ENCODE data around the gene RNFT2.
"Not testable (repeated sequence)": the region's sequence is repeated elsewhere in the genome, so short reads cannot be mapped to it uniquely, and the experiment has no call there.

The RNFT2 gene

DNA sequence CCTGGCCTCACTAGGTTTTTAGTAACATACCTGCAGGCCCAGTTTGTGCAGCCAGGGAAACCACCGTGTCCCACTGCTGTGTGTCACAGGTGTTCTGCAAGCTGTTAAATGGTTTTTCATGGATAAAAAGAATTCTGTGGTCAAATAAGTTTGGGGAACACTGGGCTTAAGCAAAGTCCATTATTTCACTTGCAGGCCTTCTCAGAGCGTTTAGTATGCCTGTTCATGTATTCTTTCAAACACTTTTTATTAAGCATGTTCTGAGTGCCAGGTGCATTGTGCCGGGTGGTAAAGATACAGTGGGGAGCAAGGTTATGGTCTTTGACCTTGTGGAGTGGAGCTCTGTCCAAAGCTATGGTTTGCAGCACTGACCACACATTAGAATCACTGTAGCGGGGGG lies 7.4 kb downstream of the RNFT2 start:
- DNase-seq = no peak

DNA sequence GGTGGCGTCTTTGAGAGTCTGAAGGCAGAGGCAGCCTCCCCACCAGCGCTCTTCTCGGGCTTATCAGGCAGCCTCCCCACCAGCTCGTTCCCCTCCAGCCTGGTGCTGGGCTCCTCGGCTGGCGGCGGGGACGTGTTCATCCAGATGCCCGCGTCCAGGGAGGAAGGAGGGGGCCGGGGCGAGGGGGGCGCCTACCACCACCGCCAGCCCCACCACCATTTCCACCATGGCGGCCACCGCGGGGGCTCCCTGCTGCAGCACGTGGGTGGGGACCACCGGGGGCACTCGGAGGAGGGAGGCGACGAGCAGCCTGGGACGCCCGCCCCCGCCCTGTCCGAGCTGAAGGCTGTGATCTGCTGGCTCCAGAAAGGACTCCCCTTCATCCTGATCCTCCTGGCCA lies 11.8 kb downstream of the RNFT2 start:
- no peak for DNase-seq

DNA sequence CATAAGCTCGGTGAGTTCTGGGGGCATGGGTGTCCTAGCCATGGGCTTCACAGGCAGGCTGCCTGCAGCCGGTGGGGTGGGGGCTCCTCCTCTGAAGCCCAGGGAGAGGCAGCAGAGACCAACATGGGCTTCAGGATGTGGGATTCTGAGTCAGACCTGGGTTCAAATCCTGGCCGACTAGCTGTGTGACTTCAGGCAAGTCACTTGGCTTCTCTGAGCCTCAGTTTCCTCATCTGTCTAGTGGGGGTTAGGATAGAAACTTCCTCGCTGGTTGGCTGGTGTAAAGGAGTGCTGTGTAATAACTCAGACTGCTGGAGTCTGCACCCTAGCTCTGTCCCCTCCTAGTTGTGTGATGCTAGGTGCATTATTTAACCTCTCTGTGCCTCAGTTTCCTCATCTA lies 12.2 kb downstream of the RNFT2 start:
- DNase-seq = no peak

DNA sequence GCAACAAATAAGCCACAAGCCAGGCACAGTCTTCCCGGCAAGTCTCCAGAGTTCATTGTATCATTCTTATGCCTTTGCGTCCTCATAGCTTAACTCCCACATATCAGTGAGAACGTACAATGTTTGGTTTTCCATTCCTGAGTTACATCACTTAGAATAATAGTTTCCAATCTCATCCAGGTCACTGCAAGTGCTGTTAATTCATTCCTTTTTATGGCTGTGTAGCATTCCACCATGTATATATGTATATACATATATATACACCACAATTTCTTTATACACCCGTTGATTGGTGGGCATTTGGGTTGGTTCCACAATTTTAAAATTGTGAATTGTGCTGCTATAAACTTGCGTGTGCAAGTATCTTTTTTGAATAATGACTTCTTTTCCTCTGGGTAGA lies 16.0 kb downstream of the RNFT2 start:
- DNase-seq = not testable (repeated sequence)

DNA sequence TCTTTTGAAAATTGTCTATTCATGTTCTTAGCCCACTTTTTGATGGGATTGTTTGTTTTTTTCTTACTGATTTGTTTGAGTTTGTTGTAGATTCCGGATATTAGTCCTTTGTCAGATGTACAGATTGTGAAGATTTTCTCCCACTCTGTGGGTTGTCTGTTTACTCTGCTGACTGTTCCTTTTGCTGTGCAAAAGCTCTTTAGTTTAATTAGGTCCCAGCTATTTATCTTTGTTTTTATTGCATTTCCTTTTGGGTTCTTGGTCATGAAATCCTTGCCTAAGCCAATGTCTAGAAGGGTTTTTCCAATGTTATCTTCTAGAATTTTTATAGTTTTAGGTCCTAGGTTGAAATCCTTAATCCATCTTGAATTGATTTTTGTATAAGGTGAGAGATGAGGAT lies 16.7 kb downstream of the RNFT2 start:
- not testable (repeated sequence) for DNase-seq

DNA sequence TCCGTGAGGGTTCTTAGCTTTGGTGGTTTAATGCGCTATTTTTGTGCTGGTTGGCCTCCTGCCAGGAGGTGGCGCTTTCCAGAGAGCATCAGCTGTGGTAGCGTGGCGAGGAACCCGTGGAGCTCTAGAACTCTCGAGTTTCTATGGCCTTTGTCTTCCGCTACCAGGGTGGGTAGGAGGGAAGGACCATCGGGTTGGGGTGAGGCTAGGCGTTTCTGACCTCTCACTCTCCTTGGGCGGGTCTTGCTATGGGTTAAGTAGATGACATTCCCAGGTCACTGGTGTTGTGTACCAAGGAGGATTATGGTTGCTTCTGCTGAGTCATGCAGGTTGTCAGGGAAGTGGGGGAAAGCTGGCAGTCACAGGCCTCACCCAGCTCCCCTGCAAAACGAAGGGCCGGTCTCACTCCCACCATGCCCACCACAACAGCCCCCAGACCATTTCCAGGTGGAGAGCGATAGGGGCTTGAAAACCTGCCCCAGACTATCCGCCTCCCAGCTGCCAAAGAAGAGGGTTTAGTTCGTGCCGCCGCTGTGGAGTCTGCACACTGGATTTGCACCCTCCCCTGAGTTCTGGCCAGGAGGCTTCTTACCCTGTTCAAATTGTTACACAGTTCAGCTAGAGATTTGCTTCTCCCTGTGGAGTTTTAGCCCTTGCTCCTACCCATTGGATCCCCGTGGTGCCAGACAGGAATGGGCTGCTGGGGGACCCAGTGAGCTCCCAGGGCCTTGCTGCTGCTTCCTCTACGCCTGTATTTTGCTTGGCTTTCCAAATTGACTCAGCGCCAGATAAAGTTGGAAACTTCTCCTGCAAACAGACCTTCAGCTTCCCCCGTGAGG lies 21.9 kb downstream of the RNFT2 start:
- DNase-seq = peak; percentile 48

DNA sequence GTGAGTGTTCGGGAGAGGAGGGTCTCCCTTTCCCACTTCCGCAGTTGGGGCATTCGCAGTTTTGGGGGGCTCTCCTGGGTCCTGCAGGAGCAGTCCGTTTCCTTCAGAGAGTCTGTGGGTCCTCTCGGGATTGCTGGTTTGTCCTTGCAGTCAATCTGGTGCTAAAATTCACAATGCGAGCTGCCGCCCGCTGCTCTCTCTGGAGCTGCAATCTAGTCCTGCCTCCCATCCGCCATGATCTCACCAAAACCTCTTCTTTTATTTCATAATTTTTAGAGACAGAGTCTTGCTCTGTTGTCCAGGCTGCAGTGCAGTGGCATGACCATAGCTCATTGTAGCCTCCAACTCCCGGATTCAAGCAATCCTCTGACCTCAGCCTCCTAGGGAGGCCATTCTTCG lies 22.5 kb downstream of the RNFT2 start:
- DNase-seq = no peak

DNA sequence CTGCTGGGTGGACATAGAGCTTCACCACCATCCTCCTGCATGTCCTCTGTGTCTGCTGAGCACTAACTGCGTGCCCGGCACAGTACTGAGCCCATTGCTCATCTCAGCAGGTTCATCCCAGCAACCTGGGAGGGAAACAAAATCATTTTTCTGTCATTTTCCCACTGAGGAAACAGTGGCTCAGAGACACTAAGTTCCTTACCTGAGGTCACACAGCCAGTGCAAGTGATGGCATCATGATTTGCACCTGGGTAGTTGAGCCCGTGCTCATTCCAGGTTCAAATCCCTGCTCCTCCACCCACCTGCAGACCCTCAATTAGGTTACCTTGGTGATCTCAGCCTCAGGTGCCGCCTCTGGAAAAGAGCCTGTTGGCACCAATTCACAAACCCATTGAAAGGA lies 23.4 kb downstream of the RNFT2 start:
- DNase-seq = no peak

DNA sequence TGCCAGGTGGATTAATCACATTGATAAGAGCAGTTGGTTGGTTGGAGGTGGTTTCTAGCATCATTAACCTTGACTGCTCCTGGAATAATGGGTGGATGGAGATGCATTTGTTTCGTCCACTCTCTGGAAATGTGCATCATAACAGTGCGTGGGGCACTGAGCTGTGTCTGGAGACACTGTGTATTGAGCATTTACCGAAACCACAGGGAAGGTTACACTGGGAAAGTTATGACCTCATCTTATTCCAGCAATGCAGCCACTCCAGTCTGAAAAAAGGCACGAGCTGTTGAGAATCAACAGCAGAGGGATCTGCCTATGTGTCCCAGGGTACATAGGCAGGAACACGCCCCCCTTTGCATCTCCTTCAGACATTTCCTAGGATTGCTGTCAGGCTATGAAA lies 27.2 kb downstream of the RNFT2 start:
- DNase-seq = no peak

DNA sequence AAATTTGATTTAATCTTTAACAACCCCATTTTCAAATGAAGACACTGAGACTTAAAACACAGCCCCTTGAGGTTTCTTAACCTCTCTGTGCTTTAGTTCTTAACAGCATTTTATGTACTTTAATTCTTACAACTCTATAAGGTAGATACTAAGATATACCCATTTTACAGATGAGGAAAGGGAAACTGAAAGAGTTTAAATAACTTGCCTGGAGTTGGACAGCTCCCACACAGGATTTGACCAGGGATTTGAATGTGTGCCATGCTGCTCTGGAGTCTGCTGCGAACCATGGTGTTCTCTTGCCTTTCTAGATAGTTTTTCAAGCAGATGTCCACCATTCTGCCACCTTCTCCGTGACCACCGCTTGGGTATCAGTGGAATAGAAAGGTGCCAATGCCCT lies 28.2 kb downstream of the RNFT2 start:
- no peak for DNase-seq

DNA sequence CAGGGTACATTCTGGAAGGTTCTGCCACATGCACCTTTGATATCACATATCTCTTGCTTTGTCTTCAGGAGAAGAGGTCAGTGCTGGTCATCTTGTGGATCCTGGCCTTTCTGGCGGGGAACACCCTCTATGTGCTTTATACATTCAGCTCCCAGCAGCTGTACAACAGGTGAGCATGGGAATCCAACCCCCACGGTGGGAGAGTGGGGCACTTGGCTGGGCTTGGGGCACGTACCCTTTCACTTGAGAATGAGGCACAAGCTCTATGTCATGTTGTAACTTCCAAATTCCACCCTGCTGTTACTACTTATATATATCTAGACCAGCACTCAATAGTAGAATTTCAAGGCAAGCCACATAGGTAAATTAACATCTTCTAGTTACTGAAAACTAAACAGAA lies 28.6 kb downstream of the RNFT2 start:
- DNase-seq = no peak

DNA sequence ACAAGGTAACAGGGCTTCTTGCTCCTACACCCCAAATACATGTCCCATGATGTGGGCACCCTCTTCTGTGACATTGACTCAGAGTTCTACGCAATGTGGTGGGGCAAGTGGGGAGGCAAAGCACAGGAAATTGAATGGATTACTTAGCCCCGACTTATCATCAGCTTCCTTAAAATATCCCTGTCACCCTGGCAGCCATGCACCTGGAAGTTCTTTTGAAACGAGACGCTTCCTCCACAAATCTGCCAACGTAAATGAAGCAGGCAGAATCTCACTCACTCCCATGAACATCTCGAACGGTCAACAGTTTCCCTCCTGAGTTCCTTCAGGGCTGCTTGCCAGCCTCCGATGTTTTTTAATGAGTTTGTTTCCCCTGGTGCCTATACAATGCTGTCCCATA lies 33.5 kb downstream of the RNFT2 start:
- DNase-seq = no peak

DNA sequence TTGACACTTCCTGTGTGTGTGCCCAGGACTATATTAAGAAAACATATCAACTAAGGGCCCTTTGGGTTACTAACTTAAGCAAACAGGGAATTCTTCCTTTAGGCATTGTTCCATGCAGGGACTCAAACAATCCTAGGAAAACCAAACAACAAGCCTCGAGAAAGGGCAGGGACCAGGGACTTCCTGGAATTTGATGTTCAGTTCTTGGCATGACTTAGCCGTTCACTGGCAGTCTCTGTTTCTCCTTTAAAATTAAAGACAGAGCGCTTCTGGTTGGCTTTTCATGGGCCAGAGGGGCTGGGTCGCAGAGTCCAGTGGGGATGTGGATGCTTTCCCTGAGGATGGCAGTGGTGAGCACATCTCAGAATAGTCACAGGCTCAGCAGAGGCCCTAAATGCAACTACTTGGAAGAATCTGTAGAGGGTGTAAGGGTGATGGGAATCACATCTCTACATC lies 35.2 kb downstream of the RNFT2 start:
- DNase-seq = no peak

DNA sequence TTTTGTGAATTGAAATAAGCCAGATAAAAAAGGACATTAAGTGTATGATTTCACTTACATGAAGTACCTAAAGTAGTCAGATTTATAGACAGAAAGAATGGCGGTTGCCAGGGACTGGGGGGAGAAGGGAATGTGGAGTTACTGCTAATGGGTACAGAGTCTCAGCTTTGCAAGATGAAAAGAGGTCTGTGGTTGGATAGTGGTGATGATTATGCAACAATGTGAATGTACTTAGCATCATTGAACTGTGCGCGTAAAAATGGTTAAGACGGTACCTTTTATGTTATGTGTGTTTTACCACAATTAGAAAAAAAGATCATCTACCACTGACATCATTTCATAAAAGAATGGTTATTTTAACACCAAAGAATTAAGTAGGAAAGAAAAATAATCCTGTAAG lies 35.9 kb downstream of the RNFT2 start:
- DNase-seq = no peak

DNA sequence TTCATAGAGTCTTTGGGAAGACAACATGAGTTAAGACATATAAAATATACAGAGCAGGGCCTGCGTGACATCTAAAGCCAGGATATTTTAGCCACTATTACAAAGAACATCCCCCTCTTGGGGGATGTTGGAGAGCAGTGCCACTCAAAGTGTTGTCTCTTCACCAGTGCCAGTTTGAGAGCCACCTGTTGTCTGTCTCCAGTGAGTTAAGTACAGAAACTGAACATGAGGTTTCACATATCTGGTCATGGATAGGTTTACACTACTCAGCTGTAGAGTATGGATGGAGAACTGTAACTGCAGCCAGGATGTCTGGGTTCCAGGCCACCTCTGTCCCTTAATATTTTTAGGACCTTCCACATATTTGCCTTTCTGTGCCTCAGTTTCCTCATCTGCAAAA lies 39.1 kb downstream of the RNFT2 start:
- no peak for DNase-seq

DNA sequence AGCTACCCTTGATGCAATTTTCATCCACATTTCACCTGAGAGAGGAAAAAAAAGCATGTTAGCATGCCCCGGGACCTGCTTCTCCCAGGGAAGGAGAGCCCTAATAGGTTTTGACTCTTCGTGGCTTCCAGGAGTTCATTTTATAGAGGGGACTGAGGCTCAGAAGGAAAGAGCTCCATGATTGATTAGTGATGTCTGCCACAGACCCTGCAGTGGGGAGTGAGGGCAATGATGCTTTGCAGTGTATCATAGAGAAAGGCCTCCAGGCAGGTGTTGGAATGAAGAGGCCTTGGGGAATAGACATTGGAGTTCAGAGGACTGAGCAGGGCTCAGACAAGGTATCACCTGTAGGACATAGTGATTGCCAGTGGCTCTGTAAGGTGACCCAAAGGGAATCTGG lies 41.5 kb downstream of the RNFT2 start:
- DNase-seq = no peak

DNA sequence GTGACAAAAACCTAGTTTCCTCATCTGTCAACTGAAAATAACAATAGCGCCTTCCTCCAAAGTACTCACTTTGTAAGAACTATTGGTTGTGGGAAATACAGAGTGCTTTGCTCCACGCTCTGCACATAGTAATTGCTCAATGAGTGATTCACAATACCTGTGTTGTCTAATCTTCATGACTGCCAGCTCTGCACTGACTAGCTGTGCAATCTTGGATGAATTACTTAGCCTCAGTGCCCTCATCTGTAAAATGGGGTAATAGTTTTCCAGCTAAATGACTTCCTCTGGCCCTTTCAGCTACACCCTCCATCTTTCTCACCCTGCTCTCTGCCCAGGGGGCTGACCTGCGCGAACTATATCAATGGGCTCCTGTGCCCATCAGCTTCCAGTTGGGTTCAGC lies 42.8 kb downstream of the RNFT2 start:
- DNase-seq = no peak

DNA sequence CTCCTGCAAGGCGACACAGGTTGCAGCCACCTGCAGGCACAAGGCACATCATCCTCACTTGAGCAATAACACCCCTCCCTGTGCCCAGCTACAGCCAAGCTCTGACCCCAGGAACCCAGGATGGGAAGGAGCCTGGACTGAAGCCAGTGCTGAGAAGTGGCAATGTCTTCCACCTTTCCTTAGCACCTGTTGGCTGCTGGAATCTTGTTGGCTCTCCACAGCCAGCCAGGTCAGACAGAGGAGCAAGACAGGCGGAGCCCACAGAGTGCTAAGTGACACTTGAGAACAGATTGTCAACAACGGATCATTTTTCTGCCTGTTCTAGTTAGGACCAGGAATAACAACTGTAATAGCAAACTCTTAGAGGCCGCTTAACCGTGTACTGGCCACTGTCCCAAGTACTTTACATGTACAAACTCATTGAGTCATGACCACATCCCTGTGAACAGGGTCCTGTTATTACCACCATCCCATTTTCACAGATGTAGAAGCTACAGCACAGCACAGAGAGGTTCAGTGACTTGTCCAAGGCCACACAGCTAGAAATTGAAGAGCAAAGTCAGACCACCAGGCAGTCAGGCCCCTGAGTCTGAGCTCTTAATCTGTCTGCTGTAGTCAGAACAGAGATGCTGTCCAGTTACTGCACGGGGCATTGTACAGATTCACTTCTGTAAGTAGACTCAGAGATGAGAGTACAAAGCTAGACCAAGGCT lies 45.6 kb downstream of the RNFT2 start:
- DNase-seq = no peak

DNA sequence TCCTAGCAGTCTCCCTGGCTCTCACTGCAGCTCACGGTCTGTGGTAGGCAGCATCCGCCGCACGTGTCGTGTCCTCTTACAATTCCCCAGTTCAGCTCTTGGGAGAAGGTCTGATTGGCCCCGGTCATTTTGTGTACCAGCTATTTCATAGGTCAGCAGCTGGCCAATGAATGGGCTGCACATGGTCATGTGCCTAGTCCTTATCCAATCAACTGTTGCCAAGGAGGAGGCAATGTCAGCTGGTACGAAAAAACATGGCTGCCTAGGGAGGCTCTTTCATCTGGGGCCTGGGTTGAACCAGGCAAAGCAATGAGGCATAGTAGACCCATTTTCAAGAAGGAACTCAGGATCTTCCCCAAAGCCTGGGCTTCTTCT lies 46.1 kb downstream of the RNFT2 start:
- DNase-seq = no peak

DNA sequence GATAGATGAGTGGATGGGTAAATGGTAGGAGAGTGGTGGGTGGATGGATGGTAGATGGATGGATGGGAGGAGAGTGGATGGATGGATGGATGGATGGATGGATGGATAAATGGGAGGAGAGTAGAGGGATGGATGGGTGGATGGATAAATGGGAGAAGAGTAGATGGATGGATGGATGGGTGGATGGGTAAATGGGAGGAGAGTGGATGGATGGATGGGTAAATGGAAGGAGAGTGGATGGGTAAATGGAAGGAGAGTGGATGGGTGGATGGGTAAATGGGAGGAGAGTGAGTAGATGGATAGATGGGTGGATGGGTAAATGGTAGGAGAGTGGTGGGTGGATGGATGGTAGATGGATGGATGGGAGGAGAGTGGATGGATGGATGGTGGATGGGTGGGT lies 51.4 kb downstream of the RNFT2 start:
- not testable (repeated sequence) for DNase-seq

DNA sequence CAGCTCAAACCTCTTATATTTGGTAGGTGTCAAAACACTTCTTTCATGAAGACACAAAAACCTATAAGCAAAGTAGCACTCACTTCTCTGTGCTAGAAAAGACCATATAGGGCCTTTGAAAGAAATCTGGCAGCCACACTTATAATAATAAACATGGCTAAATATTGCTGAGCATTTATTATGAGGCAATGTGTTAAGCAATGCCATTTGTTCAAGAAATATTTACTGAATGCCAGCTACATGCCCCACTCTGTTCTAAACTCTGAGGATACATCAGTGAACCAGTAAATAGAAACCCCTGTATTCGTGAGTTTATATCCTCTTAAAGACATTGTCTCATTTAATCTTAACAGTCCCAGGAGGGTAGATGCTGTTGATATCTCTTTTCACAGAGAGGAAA lies 52.0 kb downstream of the RNFT2 start:
- DNase-seq = no peak

DNA sequence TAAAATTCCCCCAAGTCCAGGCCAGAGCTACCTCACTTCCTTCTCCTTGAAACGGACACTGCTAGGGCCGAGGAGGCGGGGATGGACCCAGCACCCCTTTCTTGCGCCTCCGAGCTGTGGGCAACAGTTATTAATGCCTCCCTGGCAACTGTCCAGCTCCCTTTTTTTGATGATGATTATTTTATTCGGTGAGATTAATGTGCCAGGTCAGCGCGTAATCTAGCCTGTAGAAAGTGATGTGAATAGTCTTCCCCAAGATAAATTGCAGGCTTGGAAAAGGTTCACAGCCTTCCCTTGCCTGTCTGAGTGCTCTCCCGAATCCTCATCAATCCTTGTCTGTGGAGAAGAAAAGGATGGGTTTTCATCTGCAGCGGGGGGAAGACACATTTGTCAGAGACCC lies 54.3 kb downstream of the RNFT2 start:
- no peak for DNase-seq

DNA sequence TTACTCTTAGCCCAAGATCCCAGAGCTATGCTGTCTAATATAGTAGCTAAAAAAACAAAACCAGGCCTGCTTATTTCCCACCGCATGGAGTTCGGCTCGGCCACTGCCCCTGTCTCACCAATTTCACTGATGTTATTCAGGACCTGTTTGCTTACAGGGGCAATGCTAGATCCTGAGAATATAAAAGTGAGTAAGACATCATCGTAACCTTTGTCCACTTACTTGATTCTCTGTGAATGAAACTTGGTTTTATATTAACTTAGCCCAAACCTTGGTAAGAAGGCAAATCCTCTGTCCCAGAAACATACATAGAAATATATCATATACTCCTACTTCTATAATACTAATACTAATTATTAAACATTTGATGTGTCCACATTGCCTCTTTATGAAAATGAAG lies 56.6 kb downstream of the RNFT2 start:
- DNase-seq = no peak

DNA sequence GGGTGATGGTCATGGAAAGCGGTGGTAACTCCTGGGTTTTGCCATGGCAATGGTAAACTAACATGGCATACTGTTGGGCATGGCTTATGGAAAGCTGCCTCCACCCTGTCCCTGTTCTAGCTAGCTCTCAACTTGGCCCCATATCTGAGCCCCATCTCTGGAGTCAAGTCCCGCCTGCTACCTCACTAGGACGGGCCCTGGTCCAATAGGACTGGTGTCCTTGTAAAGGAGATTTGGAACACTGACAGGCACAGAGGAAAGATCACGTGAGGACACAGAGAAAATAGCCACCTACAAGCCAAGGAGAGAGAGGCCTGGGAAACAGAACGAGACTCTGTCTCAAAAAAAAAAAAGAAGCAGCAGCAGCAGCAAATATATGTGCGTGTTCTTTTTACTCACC lies 59.8 kb downstream of the RNFT2 start:
- no peak for DNase-seq

DNA sequence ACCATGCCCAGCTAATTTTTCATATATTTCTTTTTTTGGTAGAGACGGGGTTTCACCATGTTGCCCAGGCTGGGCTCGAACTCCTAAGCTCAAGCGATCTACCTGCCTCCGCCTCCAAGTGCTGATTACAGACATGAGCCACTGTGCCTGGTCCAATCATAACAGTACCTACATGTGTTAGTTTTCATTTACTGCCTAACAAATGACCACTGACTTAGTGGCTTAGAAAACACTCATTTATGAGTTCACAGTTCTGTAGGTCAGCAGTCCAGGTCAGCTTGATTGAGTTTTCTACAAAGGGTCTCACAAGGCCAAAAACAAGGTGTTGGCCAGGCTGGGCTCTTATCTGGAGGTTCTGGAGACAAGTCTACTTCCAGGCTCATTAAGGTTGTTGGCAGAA lies 60.6 kb downstream of the RNFT2 start:
- DNase-seq = no peak

All from activated CD4-positive, alpha-beta T cell treated with anti-CD3 and anti-CD28 coated beads, Interleukin-2, amount 50 U/mL, for 16 hours (primary cell).